Astrocyte (in vitro differentiated cells and primary cell): ENCODE data around the gene DYSF.

ENCODE experiments used
- CTCF ChIP-seq: IDR thresholded peaks from 2 replicates; pipeline ENCODE4 v1.5.1; 2011; ENCODE audit warnings: low read depth, mild to moderate bottlenecking, inconsistent platforms, low read length, moderate library complexity; ENCODE audit not compliant: insufficient read depth
- EZH2 ChIP-seq: IDR thresholded peaks from 2 replicates; pipeline ENCODE4 v1.6.1; 2012; ENCODE audit warnings: mild to moderate bottlenecking, low read length, inconsistent platforms; ENCODE audit not compliant: insufficient read depth

DNA sequence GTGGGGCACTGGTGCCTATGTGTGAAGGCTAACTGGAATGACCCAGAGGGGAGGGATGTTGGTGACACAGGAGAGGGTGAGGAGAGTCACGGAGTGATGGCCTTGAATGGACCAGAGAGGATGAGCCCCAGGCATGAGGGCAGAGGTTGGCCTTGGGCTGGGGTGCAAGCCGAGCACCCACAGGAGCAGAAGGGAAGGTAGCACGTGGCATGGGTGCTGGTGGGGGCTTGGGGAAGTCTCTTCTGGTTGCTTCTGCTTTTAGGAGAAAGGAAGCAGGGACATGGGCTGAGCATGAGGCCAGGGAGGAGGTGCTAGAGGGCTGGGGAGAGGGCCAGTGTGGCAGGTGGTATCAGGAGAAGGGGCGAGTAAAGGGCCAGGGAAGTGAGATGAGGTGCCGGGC lies 183.8 kb downstream of the DYSF start:
- TF ChIP-seq CTCF = no peak
- TF ChIP-seq EZH2 = no peak
